ENCODE measurements around the gene DOHH. TPM values are rescaled to one million over a fixed set of nuclear protein-coding genes. Genes with fewer than 3 reads are reported as not detected.
A peak's percentile ranks its signal among the peaks of the same experiment; 100 is the strongest.
"Not testable (repeated sequence)": the region's sequence is repeated elsewhere in the genome, so short reads cannot be mapped to it uniquely, and the experiment has no call there.

The DOHH gene
- total RNA-seq, 4 donors from 2014 or later = 16.5 to 30.7 (median 20.3) TPM

GRCh38 chr19:3448616-3449334, 51.7 kb downstream of the DOHH start:
- no peaks in the 10 kb centered on the region for H3K27me3 ChIP-seq
- WGBS, 2 donors (ENCODE audit: low coverage in 1 of 2) = 72% methylated on average over 2 to 4 of the region's 28 CpGs
- H3K27ac ChIP-seq = peak overlapping the region in 3 of 4 donors; percentile 85 to 94 (median 87)
- H3K4me3 ChIP-seq = no peak overlapping the region
- no peaks in the 10 kb centered on the region for H3K9me3 ChIP-seq
- no peak for TF ChIP-seq CTCF (IDR thresholded peaks at IDR 0.05)
- TF ChIP-seq POLR2A (IDR thresholded peaks at IDR 0.05) = no peak
- TF ChIP-seq EP300 (IDR thresholded peaks at IDR 0.05) = no peak
- TF ChIP-seq POLR2AphosphoS5 (IDR thresholded peaks at IDR 0.05) = no peak
- peaks cover 0 to 94% of the 10 kb centered on the region in 2 donors for H3K36me3 ChIP-seq
- no peak for ATAC-seq
- H3K4me1 ChIP-seq = peaks cover 0 to 60% (median 24%) of the 10 kb centered on the region in 3 donors

GRCh38 chr19:3446657-3447056, 53.8 kb downstream of the DOHH start:
- H3K27me3 ChIP-seq, H3K4me3 ChIP-seq, ATAC-seq, H3K9me3 ChIP-seq: not testable (repeated sequence)
- WGBS, 2 donors (ENCODE audit: low coverage in 1 of 2) = 100% methylated on average over 1 of the region's 4 CpGs
- Histone ChIP-seq H3K36me3 (peaks cover 0 to 93% of the 10 kb centered on the region in 2 donors), H3K27ac (peak overlapping the region in 3 of 4 donors; percentile 41 to 85 (median 61)), H3K4me1 (peaks cover 0 to 66% (median 32%) of the 10 kb centered on the region in 3 donors)

- Histone ChIP-seq H3K36me3 (peaks cover 0 to 92% of the 10 kb centered on the region in 2 donors), H3K27me3 (no peaks in the 10 kb centered on the region), H3K4me1 (peaks cover 0 to 71% (median 29%) of the 10 kb centered on the region in 3 donors), H3K4me3 (no peak overlapping the region), H3K9me3 (no peaks in the 10 kb centered on the region), H3K27ac (peak overlapping the region in 2 of 4 donors; percentile 83 to 85)
- ATAC-seq = no peak
- TF ChIP-seq POLR2A (IDR thresholded peaks at IDR 0.05) = no peak
- 56 to 65% methylated on average over 4 to 15 of the region's 24 CpGs for WGBS, 2 donors (ENCODE audit: low coverage in 1 of 2)
Measured at GRCh38 chr19:3444695-3445234, 55.7 kb downstream of the DOHH start.

- H3K4me3 ChIP-seq = no peak overlapping the region
- H3K27ac ChIP-seq = peak overlapping the region in 3 of 4 donors; percentile 66 to 83 (median 82)
- ATAC-seq = peak; percentile 62
- H3K9me3 ChIP-seq = no peaks in the 10 kb centered on the region
- H3K36me3 ChIP-seq = peaks cover 0 to 92% of the 10 kb centered on the region in 2 donors
- no peak for TF ChIP-seq POLR2A (IDR thresholded peaks at IDR 0.05)
- peak in 1 of 4 experiments; percentile 16 for TF ChIP-seq CTCF (IDR thresholded peaks at IDR 0.05)
- H3K4me1 ChIP-seq = peaks cover 0 to 72% (median 29%) of the 10 kb centered on the region in 3 donors
- 15% methylated on average over 14 of the region's 33 CpGs; no CpG with 5 or more reads in 1 of the 2 donors for WGBS, 2 donors (ENCODE audit: low coverage in 1 of 2)
- no peaks in the 10 kb centered on the region for H3K27me3 ChIP-seq
Measured at GRCh38 chr19:3443840-3444694, 56.4 kb downstream of the DOHH start.

- ATAC-seq = no peak
- Histone ChIP-seq H3K27me3 (no peaks in the 10 kb centered on the region), H3K9me3 (no peaks in the 10 kb centered on the region), H3K4me3 (no peak overlapping the region), H3K27ac (peak overlapping the region in 3 of 4 donors; percentile 64 to 82 (median 68)), H3K36me3 (peaks cover 0 to 92% of the 10 kb centered on the region in 2 donors), H3K4me1 (peaks cover 0 to 72% (median 29%) of the 10 kb centered on the region in 3 donors)
- TF ChIP-seq CTCF (IDR thresholded peaks at IDR 0.05) = no peak
- no peak for TF ChIP-seq EP300 (IDR thresholded peaks at IDR 0.05)
- TF ChIP-seq POLR2A (IDR thresholded peaks at IDR 0.05) = no peak
- TF ChIP-seq POLR2AphosphoS5 (IDR thresholded peaks at IDR 0.05) = no peak
- no CpG with 5 or more reads among the region's 15 CpGs for WGBS, 2 donors (ENCODE audit: low coverage in 1 of 2)
Measured at GRCh38 chr19:3442487-3443071, 57.9 kb downstream of the DOHH start.

Data from gastroesophageal sphincter (tissue), 4 donors.